Fibroblast of lung (primary cell): Measurements from ENCODE around the gene FOXR1.

Experiments used
- EZH2 ChIP-seq: IDR thresholded peaks from 2 replicates; pipeline ENCODE4 v1.5.1; 2012; ENCODE audit warnings: low read length, control low read depth, mild to moderate bottlenecking; ENCODE audit errors: missing control alignments
- TF ChIP-seq, protein P1 (sequence below), 2 donors: IDR thresholded peaks in 1 of 2; conservative IDR thresholded peaks in 1 of 2; 1 replicate in 1 of 2; 2 replicates in 1 of 2; pipeline ENCODE4 v1.5.1; 2011 to 2012; ENCODE audit warnings: low read length in 2 of 2, control low read depth in 1 of 2, inconsistent platforms in 1 of 2, low read depth in 1 of 2, mild to moderate bottlenecking in 1 of 2

- TF ChIP-seq, protein P1, sequence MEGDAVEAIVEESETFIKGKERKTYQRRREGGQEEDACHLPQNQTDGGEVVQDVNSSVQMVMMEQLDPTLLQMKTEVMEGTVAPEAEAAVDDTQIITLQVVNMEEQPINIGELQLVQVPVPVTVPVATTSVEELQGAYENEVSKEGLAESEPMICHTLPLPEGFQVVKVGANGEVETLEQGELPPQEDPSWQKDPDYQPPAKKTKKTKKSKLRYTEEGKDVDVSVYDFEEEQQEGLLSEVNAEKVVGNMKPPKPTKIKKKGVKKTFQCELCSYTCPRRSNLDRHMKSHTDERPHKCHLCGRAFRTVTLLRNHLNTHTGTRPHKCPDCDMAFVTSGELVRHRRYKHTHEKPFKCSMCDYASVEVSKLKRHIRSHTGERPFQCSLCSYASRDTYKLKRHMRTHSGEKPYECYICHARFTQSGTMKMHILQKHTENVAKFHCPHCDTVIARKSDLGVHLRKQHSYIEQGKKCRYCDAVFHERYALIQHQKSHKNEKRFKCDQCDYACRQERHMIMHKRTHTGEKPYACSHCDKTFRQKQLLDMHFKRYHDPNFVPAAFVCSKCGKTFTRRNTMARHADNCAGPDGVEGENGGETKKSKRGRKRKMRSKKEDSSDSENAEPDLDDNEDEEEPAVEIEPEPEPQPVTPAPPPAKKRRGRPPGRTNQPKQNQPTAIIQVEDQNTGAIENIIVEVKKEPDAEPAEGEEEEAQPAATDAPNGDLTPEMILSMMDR (conservative IDR thresholded peaks at IDR 0.05 in 1 of 2, IDR thresholded peaks at IDR 0.05 in 1 of 2; ENCODE audit: low read depth in 1 of 2, low read length in 2 of 2) = no peak
- no peak for TF ChIP-seq EZH2
Observed at GRCh38 chr11:118935376-118935775, 36.2 kb upstream of the FOXR1 start.
